DMS114 treated with DMSO at 0.1 percent for 48 hours (cell line): ENCODE measurements around the gene GAGE10.

Experiments
- DNase-seq: peaks from one replicate; lab custom pipeline; 2025; ENCODE audit not compliant: unreplicated experiment; lab: John Stamatoyannopoulos, UW

Gene GAGE10, protein sequence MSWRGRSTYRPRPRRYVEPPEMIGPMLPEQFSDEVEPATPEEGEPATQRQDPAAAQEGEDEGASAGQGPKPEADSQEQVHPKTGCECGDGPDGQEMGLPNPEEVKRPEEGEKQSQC

GRCh38 chrX:49303346-49303745 is at the start of gene GAGE10:
Gene GAGE10 (plus strand): TSS chrX:49303646. CDS start chrX:49304860, 1,214 bp downstream.
- no peak for DNase-seq

- DNase-seq, result no peak
Measured at GRCh38 chrX:49254639-49255038, 48.8 kb upstream of the GAGE10 start.

DNA sequence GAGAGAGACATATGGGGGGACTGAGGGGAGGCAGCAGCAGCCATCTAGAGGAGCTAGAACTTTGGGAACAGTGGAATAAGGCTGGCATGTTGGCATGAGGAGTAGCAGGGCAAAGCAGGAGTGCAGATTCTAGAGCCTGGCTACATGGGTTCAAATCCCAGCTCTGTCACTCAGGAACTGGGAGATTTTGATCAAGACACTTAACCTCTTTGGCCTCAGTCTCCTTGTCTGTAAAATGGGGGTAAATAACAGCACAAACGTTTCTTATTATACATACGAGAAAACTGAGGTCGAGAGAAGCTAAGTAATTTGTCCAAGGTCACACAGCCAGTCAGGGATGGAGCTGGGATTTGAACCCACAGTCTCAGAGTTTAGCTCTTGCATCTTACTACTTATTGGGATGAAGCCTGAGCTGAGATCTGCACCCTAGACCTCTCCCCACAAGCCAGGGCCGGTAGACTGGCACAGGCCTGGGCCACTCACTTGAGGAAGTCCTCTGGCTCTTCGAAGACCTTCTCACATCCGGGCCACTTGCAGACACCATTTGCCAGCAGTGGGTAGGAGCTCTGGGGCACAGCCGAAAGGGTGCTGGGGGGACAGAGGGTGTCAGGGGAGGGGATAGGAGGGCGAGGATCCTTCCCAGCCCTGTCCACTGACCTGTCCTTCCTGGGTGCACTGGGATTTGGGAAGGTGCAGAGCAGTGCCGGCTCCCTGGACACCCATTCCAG is 47.0 kb upstream of the GAGE10 start:
- no peak for DNase-seq

- DNase-seq, result no peak
Measured at GRCh38 chrX:49257074-49257790, 46.2 kb upstream of the GAGE10 start.

DNA sequence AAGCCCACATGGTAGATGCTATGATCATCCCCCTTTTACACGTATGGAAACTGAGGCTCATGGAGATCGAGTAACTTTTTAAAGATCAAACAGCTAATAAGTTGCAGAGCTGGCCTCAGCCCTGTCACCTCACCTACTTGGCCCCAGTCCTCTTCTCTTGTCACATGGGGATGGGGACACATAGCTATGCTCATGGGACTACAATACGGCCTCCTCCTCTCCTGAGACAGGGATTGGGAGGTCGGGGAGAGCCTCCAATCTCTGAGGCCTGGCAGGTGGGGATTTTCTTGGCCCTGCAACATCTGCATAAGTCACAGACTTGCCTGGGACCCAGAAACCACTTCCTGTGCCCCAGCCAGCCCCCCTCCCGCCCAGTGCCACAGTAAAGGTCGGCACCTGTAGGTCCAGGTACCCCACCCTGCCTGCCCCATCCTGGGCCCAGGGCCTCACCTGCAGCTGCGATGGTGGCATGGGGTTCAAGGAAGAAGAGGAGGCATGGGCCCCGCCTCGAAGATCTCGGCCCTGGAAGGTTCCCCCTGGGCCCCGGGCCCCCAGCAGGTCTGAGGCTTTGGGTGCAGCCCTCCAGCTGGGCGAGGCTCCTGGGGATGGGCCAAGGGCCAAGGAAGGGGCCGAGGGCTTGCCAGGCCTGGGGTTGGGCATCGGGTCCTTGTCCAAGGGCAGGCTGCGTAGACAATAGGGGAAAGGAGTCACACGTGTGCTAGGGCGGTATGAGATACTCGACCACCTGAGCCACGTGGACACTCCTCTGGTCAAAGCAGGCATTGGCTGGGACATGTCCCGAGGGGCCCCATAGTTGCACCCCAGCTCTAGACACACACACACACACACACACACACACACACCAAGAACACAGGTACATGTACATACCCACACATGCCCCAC is 45.3 kb upstream of the GAGE10 start:
- DNase-seq, result no peak

DNA sequence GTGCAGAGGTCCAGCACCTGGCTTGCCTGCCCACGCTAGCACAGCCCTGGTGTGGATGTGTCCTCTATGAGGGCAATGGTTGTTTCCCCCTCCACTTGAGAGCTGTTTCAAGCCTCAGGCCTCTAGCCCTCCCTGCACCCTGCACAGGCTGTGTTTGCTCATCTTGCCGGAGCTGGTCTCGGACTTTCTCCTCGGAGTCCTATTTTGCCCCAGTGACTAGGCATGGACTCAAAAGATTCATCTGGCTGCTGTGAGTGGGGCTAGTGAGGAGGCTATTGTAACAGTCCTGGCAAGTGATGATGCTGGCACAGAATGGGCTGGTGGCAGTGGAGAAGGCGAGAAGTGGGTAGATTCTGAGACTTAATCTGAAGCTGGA is 44.7 kb upstream of the GAGE10 start:
- DNase-seq, result no peak

DNA sequence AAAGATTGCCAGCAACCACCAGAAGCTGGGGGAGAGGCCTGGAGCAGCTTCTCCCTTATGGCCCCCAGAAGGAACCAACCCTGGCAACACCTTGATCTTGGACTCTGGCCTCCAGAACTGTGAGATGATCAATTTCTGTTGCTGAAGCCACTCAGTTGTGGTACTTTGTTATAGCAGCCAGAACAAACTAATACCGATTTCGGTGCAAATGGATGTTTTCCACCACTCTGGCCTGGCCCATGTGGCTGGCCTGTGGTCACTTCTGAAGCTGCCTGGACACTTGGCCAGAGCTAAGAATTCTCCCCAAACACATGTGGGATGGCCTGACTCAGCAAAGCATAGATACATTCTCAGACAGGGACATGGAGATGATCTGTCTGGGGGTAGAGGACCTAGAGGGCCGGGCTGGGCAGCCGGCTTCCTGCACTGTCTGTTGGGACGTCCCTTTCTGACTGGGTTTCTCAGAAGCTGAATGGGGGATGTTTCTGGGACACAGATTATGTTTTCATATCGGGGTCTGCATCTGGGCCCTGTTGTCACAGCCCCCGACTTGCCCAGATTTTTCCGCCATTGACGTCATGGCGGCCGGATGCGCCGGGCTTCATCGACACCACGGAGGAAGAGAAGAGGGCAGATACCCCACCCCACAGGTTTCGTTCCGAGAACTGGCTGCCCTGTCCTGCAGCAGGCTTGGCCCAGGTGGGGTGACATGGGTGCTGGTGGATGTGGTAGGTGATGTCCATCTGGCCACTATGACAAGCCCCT is 43.0 kb upstream of the GAGE10 start:
- DNase-seq, result no peak

DNA sequence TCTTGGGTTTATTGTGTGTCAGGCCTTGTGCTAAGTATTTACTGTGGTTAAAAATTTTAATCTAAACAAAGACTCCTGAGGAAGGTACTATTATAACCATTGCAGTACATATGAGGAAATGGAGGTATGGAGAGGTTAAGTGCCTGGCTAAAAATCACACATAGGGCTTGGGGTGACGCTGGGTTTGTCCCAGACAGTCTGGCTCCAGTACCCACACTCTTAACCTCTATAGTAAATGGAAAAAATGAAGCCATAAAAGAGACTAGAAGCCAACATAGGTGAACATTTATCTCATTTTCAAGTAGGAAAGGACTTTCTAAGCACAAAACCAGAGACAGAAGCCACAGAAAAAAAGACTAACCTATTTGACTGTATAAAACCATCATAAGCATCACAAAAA is 40.8 kb upstream of the GAGE10 start:
- no peak for DNase-seq

GRCh38 chrX:49263631-49264030 is 39.8 kb upstream of the GAGE10 start:
- DNase-seq, result no peak

DNA sequence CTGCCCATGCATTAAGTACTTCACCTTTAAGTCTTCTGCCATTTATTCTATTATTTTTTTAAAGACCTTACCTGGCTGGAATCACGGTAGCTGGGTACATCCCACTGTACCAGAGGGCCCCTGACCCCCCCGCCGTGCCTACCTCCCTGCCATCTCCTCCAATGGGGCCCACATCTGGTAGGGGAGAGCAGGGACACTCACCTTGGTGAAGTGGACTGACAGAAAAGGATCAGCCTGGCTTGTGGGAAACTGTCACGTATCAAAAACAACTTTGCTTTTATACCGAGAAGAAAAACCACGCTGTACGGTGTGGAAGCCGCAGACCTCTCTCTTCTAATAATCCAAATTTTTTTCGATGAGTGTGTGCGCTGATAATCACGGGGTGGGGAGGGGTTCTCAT is 39.0 kb upstream of the GAGE10 start, which contains the start of gene FOXP3:
FOXP3 (minus strand) TSS at position 251 of the 400 bp plus-strand sequence. CDS start 6,205 bp downstream, outside the sequence.
- no peak for DNase-seq

GRCh38 chrX:49266523-49267445 is 36.7 kb upstream of the GAGE10 start:
- DNase-seq, result no peak

DNA sequence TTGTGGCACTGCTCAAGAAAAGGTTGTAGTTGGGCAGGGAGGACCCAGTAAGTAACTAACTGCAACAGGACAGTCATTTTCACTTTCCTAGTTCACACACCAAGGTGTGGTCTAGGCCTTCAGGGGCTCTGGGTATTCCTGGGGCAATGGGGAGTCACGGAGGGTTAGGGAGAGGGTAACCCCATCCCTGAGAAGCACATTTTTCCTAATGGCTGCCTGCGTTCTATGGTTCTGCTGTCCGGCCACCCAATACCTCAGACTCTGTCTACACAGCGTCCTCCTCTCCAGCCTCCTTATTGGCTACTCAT is 34.8 kb upstream of the GAGE10 start:
- no peak for DNase-seq

DNA sequence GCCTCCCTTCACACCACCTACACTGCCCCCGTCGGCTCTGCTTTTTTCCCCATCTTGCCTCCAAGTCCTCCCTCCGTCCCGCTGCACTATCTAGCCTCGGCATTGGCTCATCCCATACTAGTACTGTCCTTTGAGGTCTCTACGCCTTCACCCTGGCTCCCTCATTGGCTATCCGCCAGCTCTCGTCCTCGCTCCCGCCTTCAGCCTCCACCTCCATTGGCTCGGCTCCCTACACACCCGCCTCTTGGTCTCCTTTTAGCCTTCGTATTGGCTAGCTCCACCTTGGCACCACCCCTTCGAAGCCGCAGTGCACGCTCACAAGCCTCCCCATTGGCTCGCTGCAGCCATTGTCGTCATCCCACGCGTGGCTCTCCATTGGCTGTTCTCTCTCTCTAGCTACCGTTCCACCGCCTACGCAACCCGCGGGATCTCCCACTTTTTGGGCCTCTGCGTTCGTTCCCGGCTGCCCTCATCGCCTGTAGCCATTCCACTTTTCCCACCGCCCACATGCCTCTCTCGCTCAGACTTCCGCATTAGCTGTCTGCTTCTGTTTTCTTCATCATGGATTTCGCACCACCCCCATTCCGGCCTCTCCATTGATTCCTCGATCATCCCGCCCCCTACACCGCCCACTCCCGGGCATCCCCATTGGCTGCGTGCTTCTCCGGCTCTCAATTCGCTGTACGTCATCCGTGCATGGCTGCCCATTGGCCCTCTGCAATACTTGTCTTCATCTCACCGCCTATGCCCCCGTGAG is 34.3 kb upstream of the GAGE10 start:
- peak; percentile 96 for DNase-seq

DNA sequence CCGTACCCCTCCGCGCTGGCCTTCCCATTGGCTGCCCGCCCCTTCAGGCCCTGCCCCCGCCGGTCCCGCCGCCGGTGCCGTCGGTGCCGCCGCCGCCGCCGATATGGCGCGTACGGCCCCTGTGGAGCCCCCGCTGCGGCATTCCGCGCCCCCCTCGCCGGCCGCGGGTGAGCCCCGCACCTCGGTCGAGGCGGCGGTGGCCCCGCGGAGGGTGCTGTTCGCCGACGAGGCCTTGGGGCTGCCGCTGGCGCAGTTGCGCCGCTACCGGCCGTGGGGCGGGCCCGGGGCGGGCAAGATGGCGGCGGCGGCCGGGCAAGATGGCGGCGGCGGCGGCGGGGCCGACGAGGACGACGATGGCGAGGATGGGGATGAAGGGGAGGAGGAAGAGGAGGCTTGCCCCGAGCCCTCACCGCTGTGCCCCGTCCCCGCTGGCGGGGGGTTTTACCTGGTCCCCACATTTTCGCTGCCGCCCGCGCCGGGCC is 33.6 kb upstream of the GAGE10 start, which contains the start of gene PPP1R3F:
PPP1R3F (plus strand) TSS at position 27 of the 482 bp plus-strand sequence; CDS start at position 104, 77 bp downstream.
- no peak for DNase-seq

DNA sequence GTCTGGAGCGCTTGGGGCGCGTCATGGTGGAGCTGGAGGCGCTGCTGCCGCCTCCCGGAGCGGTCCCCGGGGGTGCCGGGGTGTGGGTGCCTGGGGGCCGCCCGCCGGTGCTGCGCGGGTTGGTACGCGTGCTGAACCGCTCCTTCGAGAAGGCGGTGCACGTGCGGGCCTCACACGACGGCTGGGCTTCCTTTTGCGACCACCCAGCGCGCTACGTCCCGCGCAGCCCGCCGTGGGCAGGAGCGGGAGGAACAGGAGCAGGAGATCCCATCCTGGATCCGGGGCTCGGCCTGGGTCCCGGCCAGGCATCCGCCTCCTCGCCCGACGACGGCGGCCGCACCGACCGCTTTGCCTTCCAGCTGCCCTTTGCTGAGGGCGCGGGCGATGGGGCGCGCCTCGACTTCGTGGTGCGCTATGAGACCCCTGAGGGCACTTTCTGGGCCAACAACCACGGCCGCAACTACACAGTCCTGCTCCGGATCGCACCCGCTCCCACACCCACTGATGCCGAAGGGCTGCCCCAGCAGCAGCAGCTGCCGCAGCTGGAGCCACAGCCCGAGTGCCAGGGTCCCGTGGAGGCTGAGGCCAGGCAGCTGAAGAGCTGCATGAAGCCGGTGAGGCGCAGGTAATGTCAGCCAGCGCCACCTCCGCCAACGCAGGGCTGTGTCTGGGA is 33.1 kb upstream of the GAGE10 start:
- DNase-seq, result no peak

DNA sequence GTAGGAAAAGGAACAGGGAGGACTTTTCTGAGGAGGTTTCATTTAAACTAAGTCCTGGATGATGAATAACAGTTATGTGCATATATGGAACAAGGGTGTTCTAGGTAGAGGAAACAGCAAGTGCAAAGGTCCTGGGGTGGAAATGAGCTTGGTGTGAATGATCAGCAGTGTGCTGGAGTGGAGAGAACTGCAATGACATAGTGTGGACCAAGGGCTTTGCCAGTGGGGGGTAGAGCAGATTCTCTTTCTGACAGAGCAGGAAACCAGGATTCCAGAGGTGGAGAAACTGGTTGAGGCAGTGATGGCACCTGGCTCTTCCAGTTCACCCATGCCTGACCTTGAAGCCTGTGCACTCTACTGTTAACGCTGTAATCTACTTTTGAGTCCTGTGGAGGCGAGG is 32.1 kb upstream of the GAGE10 start:
- no peak for DNase-seq

GRCh38 chrX:49272421-49272820 is 31.0 kb upstream of the GAGE10 start:
- DNase-seq, result no peak

DNA sequence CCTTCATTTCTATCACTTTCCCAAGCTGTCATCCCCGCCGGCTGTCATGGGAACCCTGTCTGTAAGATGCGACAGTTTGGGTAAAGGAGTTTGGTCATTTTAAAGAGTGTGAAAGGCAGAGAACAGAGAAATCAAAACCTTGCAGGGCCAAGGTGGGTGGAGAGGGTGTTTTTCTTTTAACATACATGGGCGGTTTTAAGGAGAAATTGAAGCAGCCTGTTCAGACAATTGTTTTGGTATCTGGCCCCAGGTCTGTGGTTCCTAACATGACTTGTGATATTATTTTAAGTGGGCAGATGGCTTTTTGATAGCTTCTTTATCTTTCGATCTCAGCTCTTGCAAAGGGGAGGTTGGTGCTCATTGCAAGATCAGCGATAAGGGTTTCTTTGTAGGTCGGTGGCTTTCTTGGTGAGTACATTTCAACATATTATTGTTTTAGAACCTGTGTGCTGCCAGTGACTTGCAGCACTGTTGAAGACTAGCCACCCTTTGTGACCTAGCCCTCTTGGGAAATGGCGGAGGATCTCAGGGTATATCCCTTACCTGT is 30.2 kb upstream of the GAGE10 start:
- DNase-seq, result no peak
